GM10266 (cell line): ENCODE measurements around the gene CCR3.
"Not testable (repeated sequence)": the region's sequence is repeated elsewhere in the genome, so short reads cannot be mapped to it uniquely, and the experiment has no call there.

Source experiments
- DNase-seq: peaks from one replicate; pipeline ENCODE4 v3.0.0; 2012; ENCODE audit errors: extremely low spot score
- CTCF ChIP-seq: IDR thresholded peaks from 2 replicates; pipeline ENCODE4 v1.5.1; 2012; ENCODE audit warnings: mild to moderate bottlenecking, low read depth; ENCODE audit not compliant: control insufficient read depth, insufficient read depth; ENCODE audit errors: missing control alignments

The CCR3 gene

GRCh38 chr3:46202535-46202934 is 39.7 kb upstream of the CCR3 start:
- no peak for DNase-seq
- TF ChIP-seq CTCF: no peak

- TF ChIP-seq CTCF: no peak
- DNase-seq: no peak
These were observed 38.6 kb upstream of the CCR3 start for GRCh38 chr3:46203681-46204080.

GRCh38 chr3:46205286-46205960 is 36.8 kb upstream of the CCR3 start:
- no peak for TF ChIP-seq CTCF
- DNase-seq: no peak

GRCh38 chr3:46206282-46207015 is 35.8 kb upstream of the CCR3 start:
- TF ChIP-seq CTCF: no peak
- no peak for DNase-seq

GRCh38 chr3:46207514-46207913 is 34.7 kb upstream of the CCR3 start:
- not testable (repeated sequence) for DNase-seq

GRCh38 chr3:46208167-46208704 is 34.0 kb upstream of the CCR3 start, which contains the start of gene CCR1:
Gene CCR1, minus strand, starts transcription at chr3:46208313. Its CDS starts 4,000 bp downstream, at chr3:46204313.
- peak; percentile 49 for DNase-seq
- TF ChIP-seq CTCF: peak; percentile 70

GRCh38 chr3:46209053-46209452 is 33.2 kb upstream of the CCR3 start:
- DNase-seq: no peak
- TF ChIP-seq CTCF: no peak
